GM23248 (cell line): ENCODE results near the gene JUND. TPM values are rescaled to one million over a fixed set of nuclear protein-coding genes. Genes with fewer than 3 reads are reported as not detected.

ENCODE experiments used
- DNase-seq: peaks from one replicate; pipeline ENCODE4 v3.0.0-alpha.2; 2015
- H2AFZ ChIP-seq: fragments of 200-600 bp; sonication (generic); 2 replicates; pipeline ENCODE4 v1.6.1; 2016; ENCODE audit warnings: antibody characterized with exemption
- H3F3A ChIP-seq: fragments of 200-600 bp; sonication (generic); 2 replicates; pipeline ENCODE4 v1.6.1; 2016; ENCODE audit warnings: mild to moderate bottlenecking, antibody characterized with exemption, mixed run types; ENCODE audit not compliant: insufficient read depth
- H3K27ac ChIP-seq: fragments of 200-600 bp; sonication (generic); 2 replicates; pipeline ENCODE4 v1.5.1; 2016; ENCODE audit warnings: mild to moderate bottlenecking
- H3K27me3 ChIP-seq: fragments of 200-600 bp; sonication (generic); replicated peaks from 2 replicates; pipeline ENCODE4 v1.6.1; 2016; ENCODE audit warnings: mild to moderate bottlenecking; ENCODE audit not compliant: insufficient read depth
- H3K36me3 ChIP-seq: fragments of 200-600 bp; sonication (generic); 2 replicates; pipeline ENCODE4 v1.6.1; 2016; ENCODE audit warnings: low read depth, mild to moderate bottlenecking
- H3K4me1 ChIP-seq: fragments of 200-600 bp; sonication (generic); 2 replicates; pipeline ENCODE4 v1.6.1; 2016; ENCODE audit warnings: mild to moderate bottlenecking; ENCODE audit not compliant: insufficient read depth
- H3K4me2 ChIP-seq: fragments of 200-600 bp; sonication (generic); one replicate; pipeline ENCODE4 v1.6.1; 2016; ENCODE audit warnings: mild to moderate bottlenecking; ENCODE audit not compliant: unreplicated experiment
- H3K4me3 ChIP-seq: fragments of 200-600 bp; sonication (generic); 2 replicates; pipeline ENCODE4 v1.5.1; 2016; ENCODE audit warnings: mild to moderate bottlenecking
- H3K79me2 ChIP-seq: fragments of 200-600 bp; sonication (generic); 2 replicates; pipeline ENCODE4 v1.6.1; 2016; ENCODE audit warnings: mild to moderate bottlenecking; ENCODE audit not compliant: insufficient read depth
- H3K9ac ChIP-seq: fragments of 200-600 bp; sonication (generic); 2 replicates; pipeline ENCODE4 v1.6.1; 2016; ENCODE audit warnings: mild to moderate bottlenecking
- H3K9me2 ChIP-seq: fragments of 200-600 bp; sonication (generic); 2 replicates; pipeline ENCODE4 v1.6.1; 2016; ENCODE audit warnings: mixed run types, mild to moderate bottlenecking, moderate library complexity; ENCODE audit not compliant: insufficient read depth
- H3K9me3 ChIP-seq: fragments of 200-600 bp; sonication (generic); one replicate; pipeline ENCODE4 v1.6.1; 2017; ENCODE audit warnings: low read depth
- H4K20me1 ChIP-seq: fragments of 200-600 bp; sonication (generic); 2 replicates; pipeline ENCODE4 v1.6.0; 2016; ENCODE audit not compliant: insufficient read depth
- EZH2 ChIP-seq: fragments of 200-600 bp; sonication (generic); IDR thresholded peaks from 2 replicates; pipeline ENCODE4 v1.6.1; 2018; ENCODE audit warnings: antibody characterized with exemption, mild to moderate bottlenecking; ENCODE audit not compliant: insufficient read depth, poor library complexity, severe bottlenecking
- EZH2phosphoT487 ChIP-seq: fragments of 200-600 bp; sonication (generic); IDR thresholded peaks from 2 replicates; pipeline ENCODE4 v1.6.1; 2018; ENCODE audit warnings: antibody characterized with exemption, moderate library complexity, mild to moderate bottlenecking, low read depth; ENCODE audit not compliant: insufficient read depth
- WGBS, 2 experiments: methylation state at CpG; one replicate each; pipeline ENCODE4 v1.1.6; 2015 to 2017; ENCODE audit warnings: low lambda C conversion rate in 2 of 2, low coverage in 1 of 2; ENCODE audit errors: missing lambda C conversion rate in 2 of 2; 5-methylcytosine and 5-hydroxymethylcytosine counted together
- in situ Hi-C: fragments of 300-500 bp; cut with MboI; formaldehyde crosslinking; loops from 2 replicates; pipeline ENCODE4 v1.15.0; 2020
- microRNA-seq: library from miRNA; unstranded; fragments of <30 nt; microRNA quantifications from one replicate; pipeline ENCODE4, GENCODE V29; 2016; ENCODE audit warnings: borderline number of aligned reads
- polyA plus RNA-seq: library from polyadenylated mRNA; unstranded; fragments of >200 nt; fragmentation: Nextera tagmentation; extraction: Ambion mirVana; gene quantifications from 2 replicates; pipeline ENCODE4 v1.2.1, GENCODE V29; 2016
- small RNA-seq: library from RNA; depleted of rRNA; stranded (forward); fragments of <200 nt; gene quantifications from one replicate; pipeline ENCODE3, GENCODE V24; 2014; ENCODE audit warnings: low read depth, low replicate concordance
- total RNA-seq: library from RNA; depleted of rRNA; stranded (reverse); fragments of >200 nt; shearing (Covaris generic); gene quantifications from 2 replicates; pipeline ENCODE4 v1.2.3, GENCODE V29; 2014; rRNA removed

Gene JUND
- total and polyA plus RNA-seq, 2 experiments from 2014 or later: 15.3 to 172 TPM

- Histone ChIP-seq H3K4me3 (no peak overlapping the region), H3K9me3 (no peaks in the 10 kb centered on the region), H3K79me2 (no peaks in the 10 kb centered on the region), H2AFZ (no peak overlapping the region), H3K27me3 (peaks cover 12% of the 10 kb centered on the region), H4K20me1 (no peaks in the 10 kb centered on the region), H3K36me3 (no peaks in the 10 kb centered on the region), H3K27ac (no peak overlapping the region), H3K9me2 (no peaks in the 10 kb centered on the region), H3K4me1 (no peaks in the 10 kb centered on the region), H3K4me2 (no peak overlapping the region), H3K9ac (no peak overlapping the region), H3F3A (no peaks in the 10 kb centered on the region)
- WGBS, 2 experiments: 11% methylated on average over 4 of the region's 4 CpGs
- DNase-seq: no peak
- TF ChIP-seq EZH2 (no peak), EZH2phosphoT487 (no peak)
- in situ Hi-C loops: no loop called here
Observed at GRCh38 chr19:18231775-18232174, 49.6 kb downstream of the JUND start.

GRCh38 chr19:18230941-18231734, 50.3 kb downstream of the JUND start:
- no peaks in the 10 kb centered on the region for H3K9me2 ChIP-seq
- H3K27ac ChIP-seq: no peak overlapping the region
- H4K20me1 ChIP-seq: no peaks in the 10 kb centered on the region
- no peaks in the 10 kb centered on the region for H3K9me3 ChIP-seq
- H2AFZ ChIP-seq: no peak overlapping the region
- peaks cover 12% of the 10 kb centered on the region for H3K27me3 ChIP-seq
- no peak overlapping the region for H3K9ac ChIP-seq
- H3K4me1 ChIP-seq: no peaks in the 10 kb centered on the region
- 50 to 51% methylated on average over 17 to 18 of the region's 18 CpGs for WGBS, 2 experiments
- H3K4me2 ChIP-seq: no peak overlapping the region
- peak; percentile 23 for DNase-seq
- H3K79me2 ChIP-seq: no peaks in the 10 kb centered on the region
- no peaks in the 10 kb centered on the region for H3K36me3 ChIP-seq
- no peaks in the 10 kb centered on the region for H3F3A ChIP-seq
- H3K4me3 ChIP-seq: no peak overlapping the region
- TF ChIP-seq EZH2: no peak
- in situ Hi-C loops: no loop called here

GRCh38 chr19:18229915-18230314, 51.5 kb downstream of the JUND start:
- 36 to 39% methylated on average over 4 of the region's 4 CpGs for WGBS, 2 experiments
- Histone ChIP-seq H3K4me2 (no peak overlapping the region), H3K9ac (no peak overlapping the region), H2AFZ (no peak overlapping the region), H3K4me3 (no peak overlapping the region), H4K20me1 (no peaks in the 10 kb centered on the region), H3K4me1 (no peaks in the 10 kb centered on the region), H3K36me3 (no peaks in the 10 kb centered on the region), H3K9me2 (no peaks in the 10 kb centered on the region), H3K27me3 (peaks cover 12% of the 10 kb centered on the region), H3K79me2 (no peaks in the 10 kb centered on the region), H3K27ac (no peak overlapping the region), H3K9me3 (no peaks in the 10 kb centered on the region), H3F3A (no peaks in the 10 kb centered on the region)
- DNase-seq: no peak
- in situ Hi-C loops: no loop called here
- TF ChIP-seq EZH2: no peak

Small RNAs within 50 kb of the gene (microRNA-seq; reads per million reads assigned to microRNA genes)
- gene MIR3188: not detected

Small RNAs within 50 kb of the gene (small RNA-seq; reads per million reads assigned to genes)
- gene MIR3188 (not detected), gene RPL39P38 (not detected)

Other genes starting within 250 kb of the JUND start
- not detected in 2 replicates for gene IL12RB1, start 194.7 kb downstream of the JUND start, total RNA-seq
- gene IL12RB1, start 194.7 kb downstream of the JUND start, polyA plus RNA-seq: not detected in 2 replicates
- gene MAST3, start 183.8 kb downstream of the JUND start, total RNA-seq: 3.2 and 3.8 TPM in 2 replicates
- gene MAST3, start 183.8 kb downstream of the JUND start, polyA plus RNA-seq: 5.6 and 6.1 TPM in 2 replicates
- 29.2 and 48.9 TPM in 2 replicates for gene PIK3R2, start 128.5 kb downstream of the JUND start, total RNA-seq
- 1.5 and 1.6 TPM in 2 replicates for gene PIK3R2, start 128.5 kb downstream of the JUND start, polyA plus RNA-seq
- gene IFI30, start 107.8 kb downstream of the JUND start, total RNA-seq: 0.86 and 15.9 TPM in 2 replicates
- gene IFI30, start 107.8 kb downstream of the JUND start, polyA plus RNA-seq: 10.3 and 14.3 TPM in 2 replicates
- gene MPV17L2, start 88.4 kb downstream of the JUND start, total RNA-seq: 43.2 and 69.4 TPM in 2 replicates
- gene MPV17L2, start 88.4 kb downstream of the JUND start, polyA plus RNA-seq: 21.0 and 22.4 TPM in 2 replicates
- gene RAB3A, start 77.6 kb downstream of the JUND start, total RNA-seq: 1.4 and 1.8 TPM in 2 replicates
- gene RAB3A, start 77.6 kb downstream of the JUND start, polyA plus RNA-seq: 1.9 and 2.0 TPM in 2 replicates
- gene PDE4C, start 55.2 kb downstream of the JUND start, total RNA-seq: under 0.01 and 0.22 TPM in 2 replicates
- gene PDE4C, start 55.2 kb downstream of the JUND start, polyA plus RNA-seq: 0.40 and 1.0 TPM in 2 replicates
- 0.11 and 0.25 TPM in 2 replicates for gene IQCN, start 7.2 kb downstream of the JUND start, total RNA-seq
- gene IQCN, start 7.2 kb downstream of the JUND start, polyA plus RNA-seq: 0.16 and 0.33 TPM in 2 replicates
- gene LSM4, start 41.5 kb upstream of the JUND start, total RNA-seq: 167 and 203 TPM in 2 replicates
- 200 and 208 TPM in 2 replicates for gene LSM4, start 41.5 kb upstream of the JUND start, polyA plus RNA-seq
- gene PGPEP1, start 59.0 kb upstream of the JUND start, total RNA-seq: 12.0 and 20.5 TPM in 2 replicates
- gene PGPEP1, start 59.0 kb upstream of the JUND start, polyA plus RNA-seq: 9.4 and 14.5 TPM in 2 replicates
- 27.7 and 33.3 TPM in 2 replicates for gene GDF15, start 104.5 kb upstream of the JUND start, total RNA-seq
- 32.7 and 36.0 TPM in 2 replicates for gene GDF15, start 104.5 kb upstream of the JUND start, polyA plus RNA-seq
- not detected in 2 replicates for gene LRRC25, start 116.0 kb upstream of the JUND start, total RNA-seq
- gene LRRC25, start 116.0 kb upstream of the JUND start, polyA plus RNA-seq: not detected in 2 replicates
- gene SSBP4, start 137.8 kb upstream of the JUND start, total RNA-seq: 156 and 169 TPM in 2 replicates
- 46.5 and 46.9 TPM in 2 replicates for gene SSBP4, start 137.8 kb upstream of the JUND start, polyA plus RNA-seq
- gene ISYNA1, start 156.5 kb upstream of the JUND start, total RNA-seq: 5.5 and 8.9 TPM in 2 replicates
- 12.3 and 17.2 TPM in 2 replicates for gene ISYNA1, start 156.5 kb upstream of the JUND start, polyA plus RNA-seq
- 22.1 and 24.2 TPM in 2 replicates for gene ELL, start 240.4 kb upstream of the JUND start, total RNA-seq
- gene ELL, start 240.4 kb upstream of the JUND start, polyA plus RNA-seq: 16.4 and 17.1 TPM in 2 replicates